Nephron (organoid): Measurements from ENCODE around the gene ERGIC3.

ENCODE experiments used
- H3K27ac Mint-ChIP-seq, 3 experiments: 2 replicates each; pipeline ENCODE4 v1.8.0; 2020; ENCODE audit warnings: mixed read lengths in 3 of 3, mild to moderate bottlenecking in 2 of 3, moderate library complexity in 1 of 3
- H3K27me3 Mint-ChIP-seq: 2 replicates; pipeline ENCODE4 v1.8.0; 2021; ENCODE audit warnings: low read depth, mild to moderate bottlenecking, moderate library complexity, mixed read lengths
- H3K36me3 Mint-ChIP-seq: 2 replicates; pipeline ENCODE4 v1.8.0; 2020; ENCODE audit warnings: low read depth, mixed read lengths
- H3K4me1 Mint-ChIP-seq: 2 replicates; pipeline ENCODE4 v1.8.0; 2020; ENCODE audit warnings: mixed read lengths
- H3K4me3 Mint-ChIP-seq, 3 experiments: 2 replicates each; pipeline ENCODE4 v1.8.0; 2020; ENCODE audit warnings: mild to moderate bottlenecking in 3 of 3, mixed read lengths in 3 of 3, moderate library complexity in 2 of 3
- H3K9me3 Mint-ChIP-seq: 2 replicates; pipeline ENCODE4 v1.8.0; 2020; ENCODE audit warnings: mixed read lengths
- CTCF ChIP-seq, 3 experiments: fragments of 200-600 bp; sonication (generic); IDR thresholded peaks; one replicate each; pipeline ENCODE4 v1.5.0; 2021; ENCODE audit warnings: antibody characterized with exemption in 3 of 3; ENCODE audit not compliant: unreplicated experiment in 3 of 3

ERGIC3 gene

GRCh38 chr20:35597186-35597585, 55.3 kb downstream of the ERGIC3 start:
- no peak overlapping the region for H3K27ac Mint-ChIP-seq
- H3K36me3 Mint-ChIP-seq: no peaks in the 10 kb centered on the region
- H3K4me3 Mint-ChIP-seq: no peak overlapping the region
- H3K4me1 Mint-ChIP-seq: no peaks in the 10 kb centered on the region
- peaks cover 49% of the 10 kb centered on the region for H3K27me3 Mint-ChIP-seq
- TF ChIP-seq CTCF (IDR thresholded peaks at IDR 0.05; ENCODE audit: unreplicated experiment in 3 of 3): no peak
- H3K9me3 Mint-ChIP-seq: no peaks in the 10 kb centered on the region

- TF ChIP-seq CTCF (IDR thresholded peaks at IDR 0.05; ENCODE audit: unreplicated experiment in 3 of 3): no peak
- no peaks in the 10 kb centered on the region for H3K9me3 Mint-ChIP-seq
- no peak overlapping the region for H3K27ac Mint-ChIP-seq
- peaks cover 62% of the 10 kb centered on the region for H3K27me3 Mint-ChIP-seq
- no peaks in the 10 kb centered on the region for H3K36me3 Mint-ChIP-seq
- H3K4me3 Mint-ChIP-seq: peak overlapping the region in 1 of 3 experiments; percentile 5
- H3K4me1 Mint-ChIP-seq: no peaks in the 10 kb centered on the region
Observed at GRCh38 chr20:35598476-35598875, 56.6 kb downstream of the ERGIC3 start.

GRCh38 chr20:35598899-35599775, 57.3 kb downstream of the ERGIC3 start:
- no peaks in the 10 kb centered on the region for H3K9me3 Mint-ChIP-seq
- H3K4me3 Mint-ChIP-seq: no peak overlapping the region
- no peak overlapping the region for H3K27ac Mint-ChIP-seq
- H3K4me1 Mint-ChIP-seq: no peaks in the 10 kb centered on the region
- H3K36me3 Mint-ChIP-seq: no peaks in the 10 kb centered on the region
- no peak for TF ChIP-seq CTCF (IDR thresholded peaks at IDR 0.05; ENCODE audit: unreplicated experiment in 3 of 3)
- peaks cover 63% of the 10 kb centered on the region for H3K27me3 Mint-ChIP-seq

GRCh38 chr20:35599776-35600120, 57.9 kb downstream of the ERGIC3 start:
- Mint-ChIP-seq H3K9me3 (no peaks in the 10 kb centered on the region), H3K36me3 (no peaks in the 10 kb centered on the region), H3K27me3 (peaks cover 63% of the 10 kb centered on the region), H3K27ac (no peak overlapping the region), H3K4me1 (no peaks in the 10 kb centered on the region), H3K4me3 (peak overlapping the region in 1 of 3 experiments; percentile 30)
- TF ChIP-seq CTCF (IDR thresholded peaks at IDR 0.05; ENCODE audit: unreplicated experiment in 3 of 3): no peak

GRCh38 chr20:35600176-35600992, 58.5 kb downstream of the ERGIC3 start:
- Mint-ChIP-seq H3K27me3 (peaks cover 59% of the 10 kb centered on the region), H3K27ac (no peak overlapping the region), H3K9me3 (no peaks in the 10 kb centered on the region), H3K4me1 (no peaks in the 10 kb centered on the region), H3K4me3 (peak overlapping the region; percentile 79 to 85 (median 82)), H3K36me3 (no peaks in the 10 kb centered on the region)
- no peak for TF ChIP-seq CTCF (IDR thresholded peaks at IDR 0.05; ENCODE audit: unreplicated experiment in 3 of 3)
